Mesothelial cell of epicardium (in vitro differentiated cells): ENCODE results near the gene EVL. TPM values are rescaled to one million over a fixed set of nuclear protein-coding genes. Genes with fewer than 3 reads are reported as not detected.

Experiments
- DNase-seq, 2 experiments: peaks; one replicate each; pipeline ENCODE4 v3.0.0; 2021; ENCODE audit warnings: low spot score in 2 of 2; ENCODE audit not compliant: unreplicated experiment in 2 of 2
- H3K27ac Mint-ChIP-seq: 2 replicates; pipeline ENCODE4 v1.8.0; 2021; ENCODE audit warnings: mixed read lengths
- H3K27me3 Mint-ChIP-seq: 2 replicates; pipeline ENCODE4 v1.8.0; 2021; ENCODE audit warnings: low read depth, mixed read lengths
- H3K36me3 Mint-ChIP-seq: 2 replicates; pipeline ENCODE4 v1.8.0; 2021; ENCODE audit warnings: mixed read lengths
- H3K4me1 Mint-ChIP-seq: 2 replicates; pipeline ENCODE4 v1.8.0; 2021; ENCODE audit warnings: mixed read lengths
- H3K4me3 Mint-ChIP-seq: 2 replicates; pipeline ENCODE4 v1.8.0; 2021; ENCODE audit warnings: mild to moderate bottlenecking, moderate library complexity, mixed read lengths
- H3K9me3 Mint-ChIP-seq: 2 replicates; pipeline ENCODE4 v1.8.0; 2021; ENCODE audit warnings: mixed read lengths
- CTCF ChIP-seq: fragments of 200-600 bp; sonication (generic); IDR thresholded peaks from one replicate; pipeline ENCODE4 v1.5.0; 2021; ENCODE audit warnings: antibody characterized with exemption; ENCODE audit not compliant: unreplicated experiment
- total RNA-seq: library from RNA; stranded (reverse); gene quantifications from 3 replicates; pipeline ENCODE4 v1.2.1, GENCODE V29; 2021

Gene EVL
- total RNA-seq, 1 donor from 2014 or later = 250 TPM

- H3K27ac Mint-ChIP-seq = no peak overlapping the region
- peaks cover 14% of the 10 kb centered on the region for H3K36me3 Mint-ChIP-seq
- H3K4me3 Mint-ChIP-seq = no peak overlapping the region
- TF ChIP-seq CTCF = no peak
- H3K4me1 Mint-ChIP-seq = no peaks in the 10 kb centered on the region
- H3K27me3 Mint-ChIP-seq = no peaks in the 10 kb centered on the region
- no peak for DNase-seq
- H3K9me3 Mint-ChIP-seq = no peaks in the 10 kb centered on the region
Observed at GRCh38 chr14:100124551-100125088, 59.4 kb downstream of the EVL start.

GRCh38 chr14:100126401-100126800 is 61.2 kb downstream of the EVL start:
- peaks cover 3% of the 10 kb centered on the region for H3K4me1 Mint-ChIP-seq
- peaks cover 17% of the 10 kb centered on the region for H3K36me3 Mint-ChIP-seq
- H3K9me3 Mint-ChIP-seq = no peaks in the 10 kb centered on the region
- no peak for TF ChIP-seq CTCF
- H3K27ac Mint-ChIP-seq = no peak overlapping the region
- no peaks in the 10 kb centered on the region for H3K27me3 Mint-ChIP-seq
- DNase-seq = no peak
- H3K4me3 Mint-ChIP-seq = no peak overlapping the region

- H3K9me3 Mint-ChIP-seq = no peaks in the 10 kb centered on the region
- DNase-seq = no peak
- no peak for TF ChIP-seq CTCF
- H3K4me1 Mint-ChIP-seq = peaks cover 3% of the 10 kb centered on the region
- H3K27ac Mint-ChIP-seq = no peak overlapping the region
- H3K27me3 Mint-ChIP-seq = no peaks in the 10 kb centered on the region
- H3K36me3 Mint-ChIP-seq = peaks cover 17% of the 10 kb centered on the region
- no peak overlapping the region for H3K4me3 Mint-ChIP-seq
Observed at GRCh38 chr14:100127853-100128455, 62.7 kb downstream of the EVL start.

GRCh38 chr14:100128688-100129087 is 63.5 kb downstream of the EVL start:
- peaks cover 19% of the 10 kb centered on the region for H3K36me3 Mint-ChIP-seq
- no peak overlapping the region for H3K27ac Mint-ChIP-seq
- no peak overlapping the region for H3K4me3 Mint-ChIP-seq
- DNase-seq = no peak
- no peak for TF ChIP-seq CTCF
- no peaks in the 10 kb centered on the region for H3K9me3 Mint-ChIP-seq
- H3K4me1 Mint-ChIP-seq = peaks cover 3% of the 10 kb centered on the region
- no peaks in the 10 kb centered on the region for H3K27me3 Mint-ChIP-seq

- no peaks in the 10 kb centered on the region for H3K27me3 Mint-ChIP-seq
- H3K9me3 Mint-ChIP-seq = no peaks in the 10 kb centered on the region
- H3K4me1 Mint-ChIP-seq = peaks cover 3% of the 10 kb centered on the region
- no peak overlapping the region for H3K27ac Mint-ChIP-seq
- TF ChIP-seq CTCF = no peak
- H3K4me3 Mint-ChIP-seq = no peak overlapping the region
- peaks cover 22% of the 10 kb centered on the region for H3K36me3 Mint-ChIP-seq
- DNase-seq = no peak
Observed at GRCh38 chr14:100129161-100129589, 64.0 kb downstream of the EVL start.
